Measurements from ENCODE around the gene SEPTIN1. TPM values are rescaled to one million over a fixed set of nuclear protein-coding genes. Genes with fewer than 3 reads are reported as not detected.

Gene SEPTIN1
- polyA plus RNA-seq, 1 of the 3 experiments (the other 2 are of a cell fraction): 0.25 TPM

- TF ChIP-seq JUND (IDR thresholded peaks at IDR 0.05) (no peak), CHD2 (IDR thresholded peaks at IDR 0.05; ENCODE audit: low read length, partially characterized antibody) (no peak), NRF1 (IDR thresholded peaks at IDR 0.05; ENCODE audit: low read depth, low read length) (no peak)
These were observed 31.3 kb downstream of the SEPTIN1 start (continued) for GRCh38 chr16:30351001-30351441.

GRCh38 chr16:30350134-30350871 is 32.1 kb downstream of the SEPTIN1 start:
- Histone ChIP-seq H3K36me3 (replicated peaks in 1 of 2; ENCODE audit: control insufficient read depth in 1 of 2, insufficient read depth in 2 of 2, low read length in 1 of 2) (peaks cover 22 to 37% of the 10 kb centered on the region in 2 experiments), H3K79me2 (ENCODE audit: insufficient read depth) (peaks cover 26% of the 10 kb centered on the region), H3K27ac (ENCODE audit: low read depth in 2 of 2, low read length in 1 of 2) (peak overlapping the region in 1 of 2 experiments; percentile 26; a peak in 1 of 4 replicates), H3K4me2 (no peak overlapping the region), H3K27me3 (ENCODE audit: insufficient read depth) (no peaks in the 10 kb centered on the region), H4K20me1 (ENCODE audit: insufficient read depth) (peaks cover 21% of the 10 kb centered on the region), H3K4me1 (ENCODE audit: control insufficient read depth in 1 of 2, insufficient read depth in 2 of 2, low read depth in 1 of 2, low read length in 1 of 2) (peaks cover 18 to 23% of the 10 kb centered on the region in 2 experiments; a peak in 3 of 4 replicates), H3K4me3 (ENCODE audit: low read depth in 2 of 2, low read length in 1 of 2) (no peak overlapping the region), H3K9me2 (no peaks in the 10 kb centered on the region), H3K9ac (no peak overlapping the region), H3F3A (replicated peaks; ENCODE audit: insufficient read depth) (peaks cover 13% of the 10 kb centered on the region), H2AFZ (ENCODE audit: low read depth) (no peak overlapping the region), H3K9me3 (no peaks in the 10 kb centered on the region)
- ChIA-PET CTCF (interaction anchor here (2.3 kb wide), 1 partner anchor 59 kb away, joined by 8 read pairs; no protein-coding TSS in a partner anchor), POLR2A (interaction anchor here (0.6 kb wide), 1 partner anchor 1422 kb away, joined by 3 read pairs; no protein-coding TSS in a partner anchor)
- DNase-seq: no peak
- no peak for TF ChIP-seq FOXJ3 (CRISPR knock-in tag; IDR thresholded peaks at IDR 0.05)
- no peak for TF ChIP-seq CTCF (IDR thresholded peaks at IDR 0.05)
- TF ChIP-seq MEF2A (IDR thresholded peaks at IDR 0.05; ENCODE audit: borderline replicate concordance, low read depth): no peak
- 85% methylated on average over 3 of the region's 3 CpGs for whole genome bisulfite sequencing (ENCODE audit: low lambda C conversion rate)

GRCh38 chr16:30349675-30350074 is 32.7 kb downstream of the SEPTIN1 start:
- Histone ChIP-seq H3K4me3 (ENCODE audit: low read depth in 2 of 2, low read length in 1 of 2) (no peak overlapping the region), H3K9ac (no peak overlapping the region), H3F3A (replicated peaks; ENCODE audit: insufficient read depth) (peaks cover 13% of the 10 kb centered on the region), H3K9me3 (no peaks in the 10 kb centered on the region), H2AFZ (ENCODE audit: low read depth) (no peak overlapping the region), H3K27me3 (ENCODE audit: insufficient read depth) (no peaks in the 10 kb centered on the region), H3K4me2 (no peak overlapping the region), H3K79me2 (ENCODE audit: insufficient read depth) (peaks cover 22% of the 10 kb centered on the region), H3K9me2 (no peaks in the 10 kb centered on the region), H3K36me3 (replicated peaks in 1 of 2; ENCODE audit: control insufficient read depth in 1 of 2, insufficient read depth in 2 of 2, low read length in 1 of 2) (peaks cover 22 to 37% of the 10 kb centered on the region in 2 experiments), H4K20me1 (ENCODE audit: insufficient read depth) (peaks cover 21% of the 10 kb centered on the region), H3K4me1 (ENCODE audit: control insufficient read depth in 1 of 2, insufficient read depth in 2 of 2, low read depth in 1 of 2, low read length in 1 of 2) (peaks cover 18 to 23% of the 10 kb centered on the region in 2 experiments; a peak in 3 of 4 replicates), H3K27ac (ENCODE audit: low read depth in 2 of 2, low read length in 1 of 2) (no peak overlapping the region)
- CTCF ChIA-PET: interaction anchor here (2.3 kb wide), 1 partner anchor 60 kb away, joined by 8 read pairs; no protein-coding TSS in a partner anchor
- POLR2A ChIA-PET: interaction anchor here (0.6 kb wide), 1 partner anchor 1421 kb away, joined by 3 read pairs; no protein-coding TSS in a partner anchor
- no peak for TF ChIP-seq FOSL2 (IDR thresholded peaks at IDR 0.05; ENCODE audit: borderline replicate concordance, low read depth)
- TF ChIP-seq IRF3 (IDR thresholded peaks at IDR 0.05; ENCODE audit: low read depth, low read length): no peak
- TF ChIP-seq NRF1 (IDR thresholded peaks at IDR 0.05; ENCODE audit: low read depth, low read length): no peak
- no peak for TF ChIP-seq PBX3 (IDR thresholded peaks at IDR 0.05)
- TF ChIP-seq TCF12 (IDR thresholded peaks at IDR 0.05): no peak
- no peak for TF ChIP-seq FOXJ3 (CRISPR knock-in tag; IDR thresholded peaks at IDR 0.05)
- no peak for TF ChIP-seq RFX5 (IDR thresholded peaks at IDR 0.05; ENCODE audit: low read length)
- TF ChIP-seq JUND (IDR thresholded peaks at IDR 0.05): no peak
- TF ChIP-seq MEF2A (IDR thresholded peaks at IDR 0.05; ENCODE audit: borderline replicate concordance, low read depth): no peak
- TF ChIP-seq USF2 (IDR thresholded peaks at IDR 0.05; ENCODE audit: borderline replicate concordance, low read depth, low read length): no peak
- no peak for TF ChIP-seq CHD2 (IDR thresholded peaks at IDR 0.05; ENCODE audit: low read length, partially characterized antibody)
- 86% methylated on average over 3 of the region's 3 CpGs for WGBS (ENCODE audit: low lambda C conversion rate)
- no peak for DNase-seq

Data from SK-N-SH (cell line).